Activated CD4-positive, alpha-beta memory T cell treated with anti-CD3 and anti-CD28 coated beads for 36 hours (primary cell): ENCODE results near the gene INSRR. TPM values are rescaled to one million over a fixed set of nuclear protein-coding genes. Genes with fewer than 3 reads are reported as not detected.

Source experiments
- CTCF ChIA-PET: fragments of 350-600 bp; sonication (Branson Sonifier 250); formaldehyde crosslinking; loops from one replicate; lab custom pipeline; 2021; ENCODE audit warnings: antibody characterized with exemption, inconsistent platforms; lab: Charles Lee
- POLR2A ChIA-PET: fragments of 350-600 bp; sonication (Branson Sonifier 250); formaldehyde crosslinking; loops from one replicate; lab custom pipeline; 2021; ENCODE audit warnings: antibody characterized with exemption; lab: Charles Lee
- DNase-seq: peaks from one replicate; pipeline ENCODE4 v3.0.0-alpha.2; 2020
- H3K27ac Mint-ChIP-seq: one replicate; pipeline ENCODE4 v1.8.0; 2021; ENCODE audit warnings: mixed read lengths
- H3K27me3 Mint-ChIP-seq: one replicate; pipeline ENCODE4 v1.8.0; 2021; ENCODE audit warnings: mixed read lengths
- H3K36me3 Mint-ChIP-seq: one replicate; pipeline ENCODE4 v1.8.0; 2021; ENCODE audit warnings: mixed read lengths
- H3K4me1 Mint-ChIP-seq: one replicate; pipeline ENCODE4 v1.8.0; 2021; ENCODE audit warnings: low read depth, mixed read lengths
- H3K4me3 Mint-ChIP-seq: one replicate; pipeline ENCODE4 v1.8.0; 2021; ENCODE audit warnings: mild to moderate bottlenecking, mixed read lengths
- H3K9me3 Mint-ChIP-seq: one replicate; pipeline ENCODE4 v1.8.0; 2021; ENCODE audit warnings: mixed read lengths
- intact Hi-C: fragments of 100-400 bp; cut with micrococcal nuclease; formaldehyde crosslinking; loops from one replicate; pipeline ENCODE4 v1.15.1; 2023
- total RNA-seq, 2 experiments: library from RNA; stranded (reverse); gene quantifications; one replicate each; pipeline ENCODE4 v1.2.3, GENCODE V29; 2021

Gene INSRR
- under 1 TPM; 0.05 to 0.14 TPM for total RNA-seq

GRCh38 chr1:156858959-156859522, at the start of gene INSRR:
Gene INSRR, minus strand, starts transcription at chr1:156859117. Its CDS starts 496 bp downstream, at chr1:156858621.
- intact Hi-C loops, result no loop called here
- Mint-ChIP-seq H3K9me3 (no peaks in the 10 kb centered on the region), H3K4me3 (peak within 1 kb of the TSS; percentile 68), H3K27me3 (peaks cover 44% of the 10 kb centered on the region), H3K27ac (no peak within 1 kb of the TSS), H3K4me1 (peaks cover 40% of the 10 kb centered on the region), H3K36me3 (no peaks in the 10 kb centered on the region)
- no peak for DNase-seq
- POLR2A ChIA-PET, result interaction anchor here (0.7 to 3.9 kb wide), 6 partner anchors 11 to 57 kb away, joined by 3 to 29 read pairs (median 8); partner anchors contain the start of gene SH2D2A
- CTCF ChIA-PET, result interaction anchor here (0.8 to 8.6 kb wide), 29 partner anchors 10 to 215 kb away, joined by 3 to 252 read pairs (median 10); partner anchors contain the start of genes CRABP2, ISG20L2, METTL25B and PEAR1

GRCh38 chr1:156908541-156908940, 49.6 kb upstream of the INSRR start:
- POLR2A ChIA-PET, result no interaction called here
- no peaks in the 10 kb centered on the region for H3K36me3 Mint-ChIP-seq
- no peak for DNase-seq
- H3K9me3 Mint-ChIP-seq, result no peaks in the 10 kb centered on the region
- H3K4me3 Mint-ChIP-seq, result no peak overlapping the region
- H3K27ac Mint-ChIP-seq, result no peak overlapping the region
- CTCF ChIA-PET, result interaction anchor here (1.2 to 1.3 kb wide), 2 partner anchors 14 to 219 kb away, joined by 3 to 4 read pairs; no protein-coding TSS in a partner anchor
- H3K4me1 Mint-ChIP-seq, result peaks cover 2% of the 10 kb centered on the region
- H3K27me3 Mint-ChIP-seq, result peaks cover 8% of the 10 kb centered on the region
- intact Hi-C loops, result no loop called here

- DNase-seq, result no peak
- H3K27me3 Mint-ChIP-seq, result peaks cover 4% of the 10 kb centered on the region
- H3K27ac Mint-ChIP-seq, result no peak overlapping the region
- peaks cover 2% of the 10 kb centered on the region for H3K4me1 Mint-ChIP-seq
- no peaks in the 10 kb centered on the region for H3K36me3 Mint-ChIP-seq
- ChIA-PET CTCF (no interaction called here), POLR2A (no interaction called here)
- no peak overlapping the region for H3K4me3 Mint-ChIP-seq
- H3K9me3 Mint-ChIP-seq, result no peaks in the 10 kb centered on the region
- intact Hi-C loops, result no loop called here
These were observed 47.4 kb upstream of the INSRR start for GRCh38 chr1:156906206-156906906.

- Mint-ChIP-seq H3K27ac (no peak overlapping the region), H3K9me3 (no peaks in the 10 kb centered on the region), H3K27me3 (peaks cover 4% of the 10 kb centered on the region), H3K4me1 (peaks cover 2% of the 10 kb centered on the region), H3K4me3 (no peak overlapping the region), H3K36me3 (no peaks in the 10 kb centered on the region)
- ChIA-PET CTCF (no interaction called here), POLR2A (no interaction called here)
- DNase-seq, result no peak
- intact Hi-C loops, result no loop called here
These were observed 46.7 kb upstream of the INSRR start for GRCh38 chr1:156905651-156906050.

- Mint-ChIP-seq H3K9me3 (no peaks in the 10 kb centered on the region), H3K36me3 (no peaks in the 10 kb centered on the region), H3K4me1 (peaks cover 2% of the 10 kb centered on the region), H3K27me3 (peaks cover 4% of the 10 kb centered on the region), H3K27ac (no peak overlapping the region), H3K4me3 (no peak overlapping the region)
- intact Hi-C loops, result no loop called here
- POLR2A ChIA-PET, result no interaction called here
- CTCF ChIA-PET, result no interaction called here
- no peak for DNase-seq
These were observed 46.3 kb upstream of the INSRR start for GRCh38 chr1:156905176-156905575.

- intact Hi-C loops, result no loop called here
- no peak for DNase-seq
- Mint-ChIP-seq H3K27me3 (peaks cover 8% of the 10 kb centered on the region), H3K9me3 (no peaks in the 10 kb centered on the region), H3K4me3 (no peak overlapping the region), H3K36me3 (no peaks in the 10 kb centered on the region), H3K4me1 (peaks cover 2% of the 10 kb centered on the region), H3K27ac (no peak overlapping the region)
- CTCF ChIA-PET, result no interaction called here
- POLR2A ChIA-PET, result no interaction called here
These were observed 45.5 kb upstream of the INSRR start for GRCh38 chr1:156904187-156904959.

GRCh38 chr1:156903328-156904091, 44.6 kb upstream of the INSRR start:
- no peak for DNase-seq
- CTCF ChIA-PET, result no interaction called here
- H3K4me3 Mint-ChIP-seq, result no peak overlapping the region
- peaks cover 15% of the 10 kb centered on the region for H3K27me3 Mint-ChIP-seq
- no peaks in the 10 kb centered on the region for H3K9me3 Mint-ChIP-seq
- no peaks in the 10 kb centered on the region for H3K36me3 Mint-ChIP-seq
- POLR2A ChIA-PET, result no interaction called here
- no peak overlapping the region for H3K27ac Mint-ChIP-seq
- intact Hi-C loops, result no loop called here
- H3K4me1 Mint-ChIP-seq, result peaks cover 2% of the 10 kb centered on the region

GRCh38 chr1:156901966-156902915, 43.3 kb upstream of the INSRR start:
- intact Hi-C loops, result no loop called here
- no peak for DNase-seq
- CTCF ChIA-PET, result no interaction called here
- POLR2A ChIA-PET, result no interaction called here
- Mint-ChIP-seq H3K36me3 (no peaks in the 10 kb centered on the region), H3K4me1 (peaks cover 4% of the 10 kb centered on the region), H3K4me3 (no peak overlapping the region), H3K9me3 (no peaks in the 10 kb centered on the region), H3K27ac (no peak overlapping the region), H3K27me3 (peaks cover 21% of the 10 kb centered on the region)

GRCh38 chr1:156901590-156901900, 42.6 kb upstream of the INSRR start:
- Mint-ChIP-seq H3K4me1 (peaks cover 2% of the 10 kb centered on the region), H3K27ac (no peak overlapping the region), H3K4me3 (no peak overlapping the region), H3K27me3 (peaks cover 22% of the 10 kb centered on the region), H3K9me3 (no peaks in the 10 kb centered on the region), H3K36me3 (no peaks in the 10 kb centered on the region)
- DNase-seq, result no peak
- ChIA-PET POLR2A (no interaction called here), CTCF (interaction anchor here (0.7 kb wide), 1 partner anchor 10 kb away, joined by 3 read pairs; no protein-coding TSS in a partner anchor)
- intact Hi-C loops, result no loop called here

- no peak for DNase-seq
- Mint-ChIP-seq H3K36me3 (no peaks in the 10 kb centered on the region), H3K4me3 (no peak overlapping the region), H3K4me1 (peaks cover 2% of the 10 kb centered on the region), H3K9me3 (no peaks in the 10 kb centered on the region), H3K27ac (no peak overlapping the region), H3K27me3 (peaks cover 24% of the 10 kb centered on the region)
- ChIA-PET POLR2A (no interaction called here), CTCF (interaction anchor here (0.7 to 1.3 kb wide), 2 partner anchors 11 to 27 kb away, joined by 3 to 8 read pairs; no protein-coding TSS in a partner anchor)
- intact Hi-C loops, result no loop called here
These were observed 42.1 kb upstream of the INSRR start for GRCh38 chr1:156900896-156901589.
